ENCODE results near the gene SUN1.

Gene SUN1

DNA sequence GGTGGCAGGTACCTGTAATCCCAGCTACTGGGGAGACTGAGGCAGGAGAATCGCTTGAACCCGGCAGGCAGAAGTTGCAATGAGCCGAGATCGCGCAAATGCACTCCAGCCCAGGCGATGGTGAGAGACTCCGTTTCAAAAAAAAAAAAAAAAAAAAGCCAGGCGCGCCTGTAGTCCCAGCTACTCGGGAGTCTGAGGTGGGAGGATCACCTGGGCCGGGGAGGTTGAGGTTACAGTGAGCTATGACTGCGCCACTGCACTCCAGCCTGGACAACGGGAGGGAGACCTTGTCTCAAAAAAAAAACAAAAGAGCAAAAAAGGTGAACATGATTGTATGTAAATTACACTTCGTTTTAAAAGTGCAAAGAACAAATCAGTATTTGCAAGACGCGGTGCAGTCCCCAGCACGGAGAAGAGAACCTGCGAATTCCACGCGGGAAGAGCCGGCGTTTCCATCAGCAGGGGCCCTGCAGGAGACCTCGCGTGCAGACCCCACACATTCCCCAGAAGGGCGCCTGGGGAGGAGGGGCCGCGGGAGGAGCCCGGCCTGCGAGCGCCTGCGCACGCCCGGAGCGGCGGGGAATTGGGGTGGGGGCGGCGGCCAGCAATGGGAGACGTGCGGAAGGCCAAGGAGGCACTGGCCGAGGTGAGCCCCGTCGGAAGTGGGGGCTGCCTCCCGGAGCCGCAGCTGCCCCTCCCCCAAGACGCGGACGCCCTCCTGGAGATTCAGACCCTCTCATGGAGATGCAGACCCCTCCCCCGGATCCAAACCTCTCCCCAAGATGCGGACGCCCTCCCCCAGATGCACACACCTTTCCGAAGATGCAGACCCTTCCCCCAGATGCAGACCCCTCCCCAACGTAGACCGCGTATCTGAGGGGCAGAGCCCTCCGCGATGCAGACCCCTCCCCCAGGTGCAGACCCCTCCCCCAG lies 16.7 kb upstream of the SUN1 start:
- peak; percentile 55 for DNase-seq

DNA sequence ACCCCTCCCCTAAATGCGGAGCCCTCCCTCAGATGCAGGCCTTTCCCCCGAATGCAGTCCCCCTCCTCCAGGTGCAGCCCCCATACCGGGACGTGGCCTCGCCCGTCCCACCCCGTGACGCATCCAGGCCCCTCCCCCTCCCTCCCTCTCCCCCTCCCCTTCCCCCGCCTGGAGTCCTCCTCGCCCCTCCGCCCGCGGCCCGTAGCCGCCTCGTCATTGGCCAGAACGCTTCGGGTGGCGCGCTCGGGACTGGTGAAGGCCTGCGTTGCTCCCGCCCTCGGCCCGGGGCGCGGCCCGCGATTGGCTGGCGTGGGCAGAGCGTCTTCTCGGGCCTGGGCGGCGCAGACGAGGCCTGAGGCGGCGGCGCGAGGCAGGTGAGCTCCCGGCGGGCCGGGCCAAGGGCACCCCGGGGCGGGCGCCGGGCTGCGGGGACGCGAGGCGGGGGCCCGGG lies 16.0 kb upstream of the SUN1 start:
- peak; percentile 98 for DNase-seq

DNA sequence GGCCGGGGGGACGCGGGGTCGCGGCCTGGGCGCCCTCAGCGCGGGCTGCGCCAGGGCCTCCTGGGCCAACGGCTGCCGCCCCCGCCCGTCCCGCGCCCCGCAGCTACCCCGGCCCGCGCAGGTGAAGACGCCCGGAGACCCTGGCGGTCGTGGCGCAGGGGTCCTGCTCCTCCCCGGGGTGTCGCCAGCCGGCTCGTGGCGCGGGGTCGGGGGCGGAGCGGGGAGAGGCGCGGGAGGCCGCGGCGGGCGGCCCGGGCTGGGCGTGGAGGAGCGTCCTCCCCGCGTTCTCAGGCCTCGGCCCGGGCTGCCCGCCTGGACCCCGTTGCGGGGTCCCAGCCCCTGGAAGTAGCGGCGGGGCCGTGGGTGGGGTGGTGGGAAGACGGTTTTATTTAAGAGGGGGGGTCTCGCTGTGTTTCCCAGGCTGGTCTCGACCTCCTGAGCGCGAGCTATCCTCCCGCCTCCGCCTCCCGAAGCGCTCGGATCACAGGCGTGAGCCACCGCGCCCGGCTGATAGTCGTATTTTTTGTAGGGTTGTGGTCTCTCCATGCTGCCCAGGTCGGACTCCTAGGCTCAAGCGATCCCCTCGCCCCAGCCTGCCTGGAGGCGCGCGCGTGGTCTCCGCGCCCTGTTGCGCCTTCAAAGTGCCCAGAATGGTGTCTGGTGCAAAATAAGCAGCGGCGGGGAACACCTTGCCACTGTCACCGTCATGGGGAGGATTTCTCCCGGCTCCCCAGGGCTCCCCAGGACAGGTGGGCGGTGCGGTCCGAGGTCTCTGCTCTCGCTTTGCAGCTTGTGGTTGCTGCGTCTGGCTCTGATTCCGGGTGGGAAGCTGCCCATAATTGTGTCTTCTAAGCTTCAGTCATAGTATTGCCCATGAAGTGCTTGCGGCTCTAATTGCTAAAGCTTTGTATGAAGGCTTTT lies 15.3 kb upstream of the SUN1 start:
- peak; percentile 75 for DNase-seq

DNA sequence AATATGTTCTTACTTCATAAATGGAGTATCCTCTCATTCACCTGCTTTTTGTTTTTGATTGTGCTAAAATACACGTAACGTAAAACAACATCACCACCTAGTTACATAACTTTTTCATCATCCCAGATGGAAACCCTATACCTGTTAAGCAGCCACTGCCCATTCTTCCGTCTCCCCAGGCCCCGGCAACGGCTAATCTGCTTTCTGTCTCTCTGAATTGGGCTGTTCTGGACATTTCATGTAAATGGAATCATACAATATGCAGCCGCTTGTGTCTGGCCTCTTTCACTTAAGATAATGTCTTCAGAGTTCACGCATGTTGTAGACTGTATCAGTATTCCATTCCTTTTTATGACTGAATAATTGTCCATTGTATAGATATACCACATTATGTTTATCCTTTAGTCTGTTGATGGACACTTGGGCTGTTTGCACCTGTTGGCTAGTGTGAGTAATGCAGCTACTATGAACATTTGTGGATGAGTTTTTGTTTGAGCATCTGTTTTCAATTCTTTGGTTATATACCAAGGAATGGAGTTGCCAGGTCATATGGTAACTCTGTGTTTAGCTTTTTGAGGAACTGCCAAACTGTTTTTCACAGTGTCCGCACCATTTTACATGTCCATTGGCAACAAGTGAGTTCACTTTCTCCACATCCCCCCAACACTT lies 14.1 kb upstream of the SUN1 start:
- no peak for DNase-seq

DNA sequence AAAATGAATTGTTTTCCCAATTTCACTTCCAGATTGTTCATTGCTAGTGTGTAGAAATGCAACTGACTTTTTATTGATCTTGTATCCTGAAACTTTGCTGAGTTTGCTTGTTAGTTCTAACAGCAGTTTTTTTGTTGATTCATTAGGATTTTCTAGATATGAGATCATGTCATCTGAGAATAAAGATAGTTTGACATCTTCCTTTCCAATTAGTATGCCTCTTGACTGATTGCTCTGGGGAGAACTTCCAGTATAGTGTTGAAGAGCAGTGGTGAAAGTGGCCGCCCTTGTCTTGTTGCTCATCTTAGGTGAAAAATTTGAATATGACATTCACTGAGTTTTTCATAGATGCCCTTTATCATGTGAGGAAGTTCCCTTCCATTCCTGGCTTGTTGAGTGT lies 11.9 kb upstream of the SUN1 start:
- DNase-seq = no peak

DNA sequence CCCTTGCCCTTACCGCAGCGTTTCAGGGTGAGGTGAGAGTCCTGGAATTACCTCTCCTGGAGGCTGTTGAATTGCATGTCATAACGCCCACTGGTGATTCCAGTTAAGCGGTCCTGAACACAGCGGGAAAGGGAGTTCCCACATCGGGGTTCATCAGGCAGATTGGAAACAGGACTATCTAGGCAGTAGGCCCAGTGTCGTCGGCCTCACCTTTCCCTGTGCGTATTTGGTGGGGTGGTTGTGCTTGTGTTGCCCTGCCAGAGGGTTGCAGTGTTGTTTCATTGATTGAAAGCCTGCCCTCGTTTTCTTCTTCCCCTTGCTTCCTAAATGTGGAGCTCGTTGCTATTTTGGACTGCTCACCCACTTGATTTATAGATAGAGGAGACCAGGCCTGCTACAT lies 10.6 kb upstream of the SUN1 start:
- no peak for DNase-seq

DNA sequence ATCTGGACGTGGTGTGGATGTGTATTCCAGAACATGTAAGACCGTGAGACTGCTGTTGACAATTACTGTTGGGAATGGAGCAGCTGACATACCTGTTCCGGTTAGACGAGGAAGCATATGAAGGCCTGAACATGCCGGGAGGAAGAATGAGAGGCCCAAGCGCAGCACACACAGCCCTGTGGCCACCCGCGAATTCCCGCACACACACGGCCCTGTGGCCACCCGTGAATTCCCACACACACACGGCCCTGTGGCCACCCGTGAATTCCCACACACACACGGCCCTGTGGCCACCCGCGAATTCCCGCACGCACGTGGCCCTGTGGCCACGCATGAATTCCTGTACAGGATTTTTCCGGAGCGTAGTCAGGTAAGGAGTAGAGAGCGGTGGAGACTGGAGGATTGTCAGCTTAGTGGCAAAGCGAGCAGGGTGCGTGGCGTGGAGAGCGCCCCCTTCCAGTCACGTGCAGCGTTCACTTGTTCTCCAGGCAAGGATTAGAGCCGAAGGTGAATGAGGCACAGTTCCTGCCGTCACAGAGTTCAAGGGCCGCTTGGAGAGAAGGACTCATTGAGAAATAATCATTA lies 9.5 kb upstream of the SUN1 start:
- DNase-seq = no peak

DNA sequence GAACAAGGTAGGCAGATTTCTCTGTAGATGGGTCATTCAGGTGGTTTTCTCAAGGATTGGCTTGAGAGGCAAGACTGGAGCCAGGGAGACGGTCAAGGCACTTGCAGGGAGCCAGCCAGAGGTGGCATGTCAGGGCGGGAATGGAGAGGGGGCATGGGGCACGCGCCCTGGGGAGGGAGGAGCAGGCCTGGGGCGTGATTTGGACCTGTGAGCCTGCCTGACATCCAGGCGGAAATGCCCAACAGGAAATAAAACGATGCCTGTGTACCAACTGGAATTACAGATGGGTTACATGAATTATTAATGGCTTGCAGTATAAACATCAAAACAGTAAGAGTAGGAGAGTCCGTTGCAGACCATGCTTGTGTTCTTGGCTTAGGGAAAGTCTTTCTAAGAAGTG lies 8.6 kb upstream of the SUN1 start:
- DNase-seq = no peak

DNA sequence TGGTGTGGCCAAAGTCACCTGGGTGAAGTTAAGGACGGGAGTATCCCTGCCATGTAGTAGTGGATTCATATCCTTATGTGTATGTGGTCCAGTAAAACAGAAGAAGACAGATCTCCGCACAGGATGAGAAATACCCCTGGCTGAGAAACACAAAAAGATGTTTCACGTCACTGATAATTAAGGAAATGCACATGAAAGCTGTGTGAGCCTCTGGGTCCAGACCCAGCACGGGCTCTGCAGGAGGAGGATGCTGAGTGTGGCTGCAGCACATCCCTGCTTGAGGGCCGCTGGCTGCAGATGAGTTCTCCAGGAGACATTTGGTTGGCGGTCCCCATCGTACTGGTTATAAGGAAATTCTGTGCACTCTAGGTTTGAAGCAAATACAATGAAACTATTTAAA lies 8.2 kb upstream of the SUN1 start:
- no peak for DNase-seq

DNA sequence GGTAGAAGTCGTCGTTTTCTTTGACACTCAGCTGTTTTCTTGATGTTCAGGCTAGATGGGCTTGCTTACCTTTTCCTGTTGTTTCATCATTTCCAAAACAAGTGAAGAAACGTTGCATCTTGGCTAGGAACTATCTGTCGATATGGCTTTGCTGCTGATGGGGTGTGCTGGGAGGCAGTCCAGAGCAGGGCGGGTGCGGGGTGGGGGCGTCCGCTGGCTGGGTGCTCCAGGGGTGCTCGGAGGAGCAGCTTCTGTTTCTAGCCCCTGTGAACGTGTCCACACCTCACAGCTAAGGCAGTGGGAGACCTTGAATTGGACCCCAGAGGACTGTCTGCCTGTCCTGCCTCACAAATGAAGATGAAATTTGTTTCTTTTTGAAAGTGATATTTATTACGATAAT lies 7.6 kb upstream of the SUN1 start:
- DNase-seq = no peak

DNA sequence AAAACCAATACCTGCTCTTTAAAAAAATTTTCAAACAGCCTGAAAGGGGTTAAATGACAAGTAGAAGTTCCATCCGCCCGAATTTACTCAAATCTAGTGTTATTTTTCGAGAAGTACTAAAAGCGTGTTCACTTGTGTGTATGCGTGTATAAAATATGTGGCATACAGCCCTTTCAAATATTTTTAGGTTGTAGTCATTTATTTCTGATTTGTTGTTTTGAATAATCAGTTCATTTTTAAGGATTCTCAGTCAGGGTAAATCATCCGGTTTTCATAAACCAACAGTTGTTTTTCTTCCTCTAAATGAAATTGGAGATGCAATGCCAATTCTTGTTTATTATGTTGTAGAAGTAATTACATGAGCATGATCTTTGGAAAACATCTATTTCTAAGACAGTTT lies 6.9 kb upstream of the SUN1 start:
- DNase-seq = no peak

DNA sequence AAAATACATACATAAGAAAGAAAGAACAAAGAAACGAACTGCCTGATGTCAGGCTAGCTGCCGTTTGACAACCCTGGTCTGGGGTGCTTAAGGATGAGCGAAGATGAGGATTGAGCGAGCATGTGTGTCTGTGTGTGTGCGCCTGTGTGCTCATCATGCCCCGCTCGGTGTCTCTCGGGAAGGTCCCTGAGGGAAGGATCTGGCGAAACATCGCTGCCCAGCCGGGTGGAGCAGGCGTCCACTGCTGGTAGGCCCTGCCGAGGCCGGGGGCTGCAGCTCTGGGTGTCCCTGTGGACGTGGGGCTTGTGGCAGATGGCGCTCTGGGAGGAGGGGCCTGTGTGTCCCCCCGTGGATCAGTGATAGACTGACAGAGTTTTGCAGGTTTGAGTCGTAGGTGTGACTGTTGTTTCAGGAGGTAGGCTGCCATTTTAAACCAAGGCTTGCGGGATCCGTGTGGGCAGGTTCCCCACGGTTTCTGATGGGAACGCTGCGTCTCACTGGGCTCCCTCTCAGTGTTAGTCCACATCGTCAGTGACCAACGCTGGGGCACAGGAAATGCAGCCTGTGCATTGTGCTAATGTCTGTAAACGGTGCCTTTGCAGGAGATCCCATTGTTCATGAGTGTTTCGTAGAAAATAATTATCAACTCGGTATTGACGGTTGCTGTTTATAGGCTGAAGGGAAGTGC lies 5.9 kb upstream of the SUN1 start:
- DNase-seq = no peak

DNA sequence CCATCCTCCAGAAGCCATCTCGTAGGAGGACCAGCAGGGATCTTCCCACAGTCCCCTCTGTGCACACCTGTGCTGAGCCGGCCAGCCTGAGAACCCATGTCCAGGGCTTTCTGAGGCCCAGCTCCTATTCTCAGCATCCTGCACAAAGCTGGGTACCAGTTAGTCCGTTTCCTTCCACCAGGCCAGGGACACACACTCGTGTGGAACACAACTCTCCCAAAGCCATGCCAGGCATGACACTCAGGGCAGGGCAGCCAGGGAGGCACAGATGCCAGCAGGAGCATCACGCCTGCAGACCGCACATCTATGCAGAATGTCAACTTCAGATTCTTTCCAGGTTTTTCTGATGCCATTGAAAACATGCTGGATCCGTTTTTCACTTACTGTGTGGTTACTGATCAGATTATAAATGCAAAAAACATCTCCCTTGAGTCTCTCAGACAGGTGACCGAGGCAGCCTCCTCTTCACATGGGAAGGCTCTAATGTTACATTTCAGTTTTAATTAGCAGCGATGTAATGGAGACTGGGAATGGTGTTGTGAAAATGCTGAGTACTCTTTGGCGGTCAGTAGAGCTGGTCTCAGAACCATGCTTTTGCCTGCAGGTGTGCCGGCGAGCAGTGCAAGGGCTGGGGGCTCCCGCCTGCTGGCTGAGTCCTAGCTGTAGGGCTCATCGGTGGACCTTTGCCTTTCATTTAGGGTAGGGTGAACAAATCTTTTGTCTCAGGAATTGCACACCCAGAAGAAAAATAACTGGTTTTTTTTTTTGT lies 3.3 kb upstream of the SUN1 start:
- DNase-seq = no peak

DNA sequence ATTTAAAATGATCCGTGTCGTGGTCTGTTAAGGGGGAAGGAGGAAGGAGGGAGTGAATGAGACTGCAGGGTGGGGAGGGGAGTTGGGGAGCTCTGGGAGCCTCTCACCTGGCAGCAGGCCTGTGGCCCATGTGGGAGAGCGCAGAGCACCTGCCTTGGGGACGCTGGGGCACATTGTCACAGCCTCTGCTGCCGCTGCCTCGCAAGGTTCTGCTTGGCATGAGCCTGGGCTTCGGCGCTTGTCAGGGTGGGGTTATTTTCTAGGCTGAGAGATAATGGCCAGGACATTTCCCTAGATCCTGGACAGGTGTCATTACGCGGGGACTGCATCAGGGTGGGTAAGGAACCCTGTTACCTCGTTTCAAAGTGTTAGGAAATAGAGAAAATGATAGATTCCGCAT lies 2.2 kb upstream of the SUN1 start:
- DNase-seq = no peak

DNA sequence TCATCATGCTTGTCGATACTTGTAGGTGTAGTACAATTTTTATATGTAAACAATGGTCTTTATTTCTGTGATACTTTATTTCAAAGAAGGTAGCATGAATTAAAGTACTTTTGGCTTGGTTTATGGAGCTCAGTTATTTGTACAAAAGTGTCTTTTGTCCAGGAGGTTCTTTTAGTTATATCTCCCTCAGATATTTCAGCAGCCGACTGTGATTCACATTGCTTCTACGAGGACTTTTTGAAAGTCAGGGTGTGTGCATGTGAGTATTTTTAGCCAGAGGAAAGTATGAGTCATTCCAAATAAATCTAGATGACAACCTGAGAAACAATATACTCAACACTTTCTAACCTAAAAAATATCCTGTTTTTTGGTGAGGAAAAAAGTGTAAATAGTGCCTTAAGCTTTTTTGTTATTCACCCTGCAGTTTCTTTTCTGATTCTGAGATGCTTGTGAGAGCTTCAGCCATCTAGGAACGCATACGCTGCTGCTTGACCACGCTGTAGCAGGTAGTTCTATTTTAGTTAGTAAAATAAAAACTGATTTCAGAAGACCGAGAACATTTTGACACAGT lies 595 bp upstream of the SUN1 start:
- DNase-seq = peak; percentile 31

DNA sequence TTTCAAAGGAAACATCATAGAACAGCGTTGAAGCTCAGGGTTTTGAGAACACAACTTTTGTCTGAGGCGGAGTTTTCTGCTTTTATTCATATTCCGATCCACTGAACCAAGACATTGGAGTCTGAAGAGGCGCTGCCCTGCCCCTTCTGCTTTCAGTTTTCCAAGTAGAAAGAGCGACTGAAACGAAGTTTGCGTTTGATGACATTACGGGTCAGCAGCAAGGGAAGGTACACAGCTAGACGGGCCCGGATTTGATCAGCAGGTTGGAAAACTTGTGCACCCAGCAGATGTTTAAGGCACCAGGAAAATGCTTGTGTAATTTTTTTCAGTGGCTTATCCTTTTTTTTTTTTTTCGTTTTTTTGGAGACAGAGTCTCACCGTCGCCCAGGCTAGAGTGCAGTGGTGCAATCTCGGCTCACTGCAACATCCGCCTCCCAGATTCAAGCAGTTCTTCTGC lies 720 bp downstream of the SUN1 start:
- DNase-seq = no peak

DNA sequence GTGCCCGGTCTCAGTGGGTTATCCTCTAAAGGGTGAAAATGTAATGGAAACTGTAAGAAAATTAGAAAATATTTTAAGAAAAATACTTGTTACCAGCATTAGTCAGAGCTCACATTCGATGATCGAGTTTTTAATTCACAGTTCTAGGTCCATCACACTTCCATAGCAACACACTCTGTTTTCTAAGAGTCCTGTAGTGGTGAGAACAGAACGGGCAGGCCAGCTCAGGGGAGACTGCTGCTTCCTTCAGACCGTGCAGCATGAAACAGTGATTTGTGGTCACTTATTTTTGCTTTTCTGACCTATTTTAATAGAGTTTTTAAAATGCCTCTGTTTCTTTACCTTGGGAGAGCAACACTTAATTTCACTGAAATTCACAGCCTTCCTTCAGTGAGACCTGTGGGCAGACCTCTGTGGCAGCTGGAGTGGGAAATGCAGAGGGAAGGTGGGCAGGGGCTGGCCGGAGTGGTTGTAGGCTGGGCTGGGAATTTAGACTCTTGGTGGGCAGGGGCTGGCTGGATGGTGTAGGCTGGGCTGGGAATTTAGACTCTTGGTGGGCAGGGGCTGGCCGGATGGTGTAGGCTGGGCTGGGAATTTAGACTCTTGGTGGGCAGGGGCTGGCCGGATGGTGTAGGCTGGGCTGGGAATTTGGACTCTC lies 1.5 kb downstream of the SUN1 start:
- no peak for DNase-seq

DNA sequence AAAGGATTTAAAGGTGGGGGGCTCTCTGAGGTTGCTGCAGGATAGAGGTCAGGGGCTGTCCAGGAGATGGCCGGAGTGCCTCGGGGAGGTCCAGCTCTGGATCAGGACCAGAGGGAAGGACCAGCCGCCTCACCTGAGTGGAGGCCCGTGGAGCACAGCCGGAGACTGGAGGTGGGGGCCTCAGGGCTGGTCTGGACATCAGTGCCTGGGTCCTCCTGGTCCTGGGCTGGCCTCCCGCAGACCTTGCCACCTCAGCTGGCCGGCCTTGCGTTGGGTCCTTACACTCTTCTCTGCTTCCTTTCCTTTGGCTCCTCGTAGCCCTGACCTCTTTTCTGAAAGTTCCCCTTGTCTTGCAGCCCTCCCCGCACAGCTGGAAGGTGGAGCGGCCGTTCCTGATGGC lies 2.0 kb downstream of the SUN1 start:
- no peak for DNase-seq

DNA sequence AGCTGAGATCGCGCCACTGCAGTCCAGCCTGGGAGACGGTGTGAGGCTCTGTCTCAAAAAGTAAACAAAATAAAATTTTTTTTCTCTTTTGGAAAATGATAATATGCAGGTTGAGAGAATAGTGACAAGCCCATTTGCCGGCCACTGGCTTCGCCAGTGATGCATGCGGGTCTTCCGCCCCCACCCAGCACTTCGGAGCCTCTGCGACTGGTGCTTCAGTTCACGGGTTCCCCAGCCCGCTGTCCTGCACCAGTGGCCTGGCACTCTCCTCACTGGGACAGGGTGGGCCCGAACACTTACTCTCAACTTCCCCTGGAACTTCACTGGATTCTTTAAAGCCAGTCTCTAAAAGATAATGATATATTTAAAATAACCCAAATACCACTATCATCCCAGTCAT lies 2.7 kb downstream of the SUN1 start:
- no peak for DNase-seq

Data from stimulated activated CD4-positive, alpha-beta T cell treated with anti-CD3 and anti-CD28 coated beads, Interleukin-15, amount 100 ng/mL, for 24 hours (primary cell).